HG03571 (cell line): Measurements from ENCODE around the gene BLOC1S4.
"Not testable (repeated sequence)": the region's sequence is repeated elsewhere in the genome, so short reads cannot be mapped to it uniquely, and the experiment has no call there.

Source experiments
- ATAC-seq: cut with Tn5 transposase; IDR thresholded peaks from one replicate; pipeline ENCODE4 v1.9.1; 2021; ENCODE audit not compliant: unreplicated experiment

The BLOC1S4 gene

DNA sequence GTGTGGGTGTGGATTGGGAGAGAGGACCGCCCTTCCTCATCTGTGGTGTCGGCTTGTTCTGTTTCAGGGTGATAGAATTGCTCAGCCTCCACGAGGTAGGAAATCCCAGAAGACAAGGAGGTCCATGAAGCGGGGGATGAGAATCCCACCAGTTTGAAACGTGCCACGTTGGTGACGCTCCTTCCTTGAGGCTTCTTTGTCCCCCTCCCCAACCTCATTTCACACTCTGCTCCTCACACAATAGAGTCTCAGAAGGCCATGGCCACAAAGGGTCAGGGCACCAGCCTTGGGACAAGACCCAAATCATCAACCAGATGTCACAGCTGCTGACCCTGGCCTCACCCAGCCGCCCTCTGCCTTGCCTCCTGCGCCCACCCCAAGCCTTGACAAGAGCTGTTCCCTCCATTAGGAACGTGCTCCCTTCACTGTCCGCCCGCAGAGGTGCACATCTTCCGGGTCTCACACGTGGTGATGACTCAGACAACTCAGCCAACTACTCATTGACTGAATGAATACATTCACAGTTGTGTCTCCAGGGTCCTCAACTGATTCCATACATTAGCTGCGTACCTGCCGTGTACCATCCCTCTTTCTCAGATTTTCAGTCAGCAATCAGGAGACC is 18.3 kb downstream of the BLOC1S4 start:
- ATAC-seq: no peak

DNA sequence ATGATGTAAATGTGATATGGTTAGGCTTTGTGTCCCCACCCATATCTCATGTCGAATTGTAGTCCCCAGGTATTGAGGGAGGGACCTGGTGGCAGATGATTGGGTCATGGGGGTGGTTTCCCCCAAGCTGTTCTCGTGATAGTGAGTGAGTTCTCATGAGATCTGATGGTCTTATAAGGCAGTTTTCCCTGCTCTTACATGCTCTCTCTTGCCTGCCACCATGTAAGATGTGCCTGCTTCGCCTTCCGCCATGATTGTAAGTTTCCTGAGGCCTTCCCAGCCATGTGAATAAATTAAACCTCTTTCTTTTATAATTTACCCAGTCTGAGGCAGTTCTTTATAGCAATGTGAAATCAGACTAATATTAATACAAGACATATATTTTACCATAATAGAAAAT is 23.9 kb downstream of the BLOC1S4 start:
- no peak for ATAC-seq

- ATAC-seq: no peak
Observed at GRCh38 chr4:6740347-6740746, 24.4 kb downstream of the BLOC1S4 start.

DNA sequence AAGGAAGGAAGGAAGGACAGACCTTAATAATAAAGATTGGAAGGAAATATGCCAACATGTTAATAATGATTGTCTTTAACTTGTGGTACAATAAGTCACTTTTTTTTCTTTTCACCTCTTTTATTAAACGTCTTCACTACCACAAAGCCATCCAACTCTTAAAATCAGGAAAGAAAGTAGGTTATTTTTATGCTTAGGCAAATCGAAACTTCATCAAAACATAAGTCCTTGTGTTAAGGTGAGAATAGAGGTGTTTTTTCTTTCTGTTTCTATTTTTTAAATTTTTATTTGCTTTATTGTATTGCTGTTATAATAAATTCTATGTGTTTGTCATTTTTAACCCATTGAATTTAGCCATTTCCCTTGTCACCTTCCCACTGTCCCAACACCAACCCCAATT is 26.5 kb downstream of the BLOC1S4 start:
- no peak for ATAC-seq

GRCh38 chr4:6742989-6743388 is 27.0 kb downstream of the BLOC1S4 start:
- ATAC-seq: no peak

DNA sequence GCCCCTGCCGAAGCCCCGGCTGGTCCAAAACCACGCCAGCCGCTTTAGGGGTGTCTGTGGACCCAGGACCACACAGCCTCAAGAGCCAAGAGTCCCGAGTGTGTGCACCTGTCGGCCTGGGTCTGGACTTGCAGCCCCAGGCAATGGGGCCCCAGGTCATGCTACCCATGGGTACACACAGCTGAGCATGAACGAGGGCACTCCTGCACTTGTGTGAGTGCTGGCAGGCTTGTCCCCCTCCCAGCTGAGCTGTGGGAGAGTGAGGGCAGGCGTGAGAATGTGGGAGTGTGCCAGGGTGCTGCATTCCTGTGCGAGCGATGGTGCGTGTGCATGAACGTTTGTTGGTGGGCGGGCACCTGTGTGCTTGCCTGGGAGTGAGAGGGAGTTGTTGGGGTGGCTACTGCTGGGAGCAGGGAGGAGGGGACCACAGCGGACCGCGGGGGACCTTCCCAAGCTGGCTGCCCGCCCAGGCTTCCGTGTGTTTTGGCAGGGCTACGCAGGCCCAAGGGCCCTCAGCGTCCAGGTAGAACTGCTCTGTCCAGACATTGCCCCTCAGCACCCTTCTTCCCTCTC is 30.8 kb downstream of the BLOC1S4 start:
- no peak for ATAC-seq

DNA sequence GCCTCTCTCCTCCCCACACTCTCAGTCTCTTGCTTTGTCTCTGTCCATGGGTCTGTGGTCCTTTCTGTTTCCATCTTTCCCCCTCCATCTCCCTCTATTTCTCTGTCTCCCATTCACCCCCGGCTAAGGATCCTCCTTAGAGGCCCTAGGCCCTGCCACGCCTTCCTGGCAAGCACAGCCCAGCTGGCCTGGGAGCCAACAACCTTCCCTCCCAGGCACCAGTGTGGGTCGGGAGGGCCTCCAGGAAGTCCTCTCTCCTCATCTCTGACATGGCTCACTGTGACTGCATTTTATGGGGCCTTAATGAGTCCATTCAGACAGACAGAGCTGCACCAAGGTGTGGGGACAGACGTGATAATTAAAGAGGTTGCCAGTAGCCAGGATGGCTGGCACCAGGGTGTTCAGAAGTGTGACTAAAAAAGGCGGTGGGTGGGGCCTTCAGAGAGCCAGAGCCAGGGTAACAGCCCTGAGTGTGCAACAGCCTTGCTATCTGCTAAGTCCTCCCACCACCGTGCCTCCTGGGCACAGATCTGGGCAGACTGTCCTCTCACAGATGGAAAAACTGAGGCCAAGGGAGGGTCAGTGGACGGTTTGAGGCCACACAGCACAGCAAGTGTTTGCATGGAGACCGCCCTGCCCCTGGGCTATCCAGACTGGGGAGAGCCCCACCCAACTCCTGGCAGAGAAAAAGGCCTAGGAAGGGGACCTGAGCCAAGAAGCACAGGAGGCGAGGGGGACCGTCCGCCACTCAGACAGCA is 31.5 kb downstream of the BLOC1S4 start:
- no peak for ATAC-seq

DNA sequence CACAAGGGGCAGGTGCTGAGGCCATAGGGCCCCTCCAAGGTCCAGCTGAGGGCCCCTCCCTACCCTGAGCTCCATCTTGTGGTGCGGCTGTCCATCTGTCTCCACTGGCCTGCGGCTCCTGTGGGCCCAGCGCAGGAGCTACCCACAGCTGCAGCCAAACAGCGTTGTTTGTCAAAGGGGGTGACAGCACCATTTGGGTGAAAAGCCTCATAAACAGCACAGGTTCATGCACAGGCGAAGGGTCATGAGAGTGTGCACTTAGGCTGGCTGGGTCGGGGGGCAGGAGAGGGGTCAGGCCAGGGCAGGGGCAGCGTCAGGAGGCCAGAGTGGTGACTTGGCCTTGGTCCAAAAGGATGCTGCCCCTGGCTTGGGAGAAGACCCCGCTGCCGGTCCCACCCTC is 32.3 kb downstream of the BLOC1S4 start:
- ATAC-seq: no peak

GRCh38 chr4:6749340-6750171 is 33.6 kb downstream of the BLOC1S4 start:
- no peak for ATAC-seq

- no peak for ATAC-seq
Observed at GRCh38 chr4:6750286-6751221, 34.6 kb downstream of the BLOC1S4 start.

GRCh38 chr4:6751611-6752485 is 35.9 kb downstream of the BLOC1S4 start:
- ATAC-seq: no peak

- ATAC-seq: no peak
Observed at GRCh38 chr4:6752486-6752829, 36.5 kb downstream of the BLOC1S4 start.

GRCh38 chr4:6753103-6753560 is 37.2 kb downstream of the BLOC1S4 start:
- no peak for ATAC-seq

- no peak for ATAC-seq
Observed at GRCh38 chr4:6753891-6754290, 37.9 kb downstream of the BLOC1S4 start.

- ATAC-seq: no peak
Observed at GRCh38 chr4:6754481-6755087, 38.6 kb downstream of the BLOC1S4 start.

DNA sequence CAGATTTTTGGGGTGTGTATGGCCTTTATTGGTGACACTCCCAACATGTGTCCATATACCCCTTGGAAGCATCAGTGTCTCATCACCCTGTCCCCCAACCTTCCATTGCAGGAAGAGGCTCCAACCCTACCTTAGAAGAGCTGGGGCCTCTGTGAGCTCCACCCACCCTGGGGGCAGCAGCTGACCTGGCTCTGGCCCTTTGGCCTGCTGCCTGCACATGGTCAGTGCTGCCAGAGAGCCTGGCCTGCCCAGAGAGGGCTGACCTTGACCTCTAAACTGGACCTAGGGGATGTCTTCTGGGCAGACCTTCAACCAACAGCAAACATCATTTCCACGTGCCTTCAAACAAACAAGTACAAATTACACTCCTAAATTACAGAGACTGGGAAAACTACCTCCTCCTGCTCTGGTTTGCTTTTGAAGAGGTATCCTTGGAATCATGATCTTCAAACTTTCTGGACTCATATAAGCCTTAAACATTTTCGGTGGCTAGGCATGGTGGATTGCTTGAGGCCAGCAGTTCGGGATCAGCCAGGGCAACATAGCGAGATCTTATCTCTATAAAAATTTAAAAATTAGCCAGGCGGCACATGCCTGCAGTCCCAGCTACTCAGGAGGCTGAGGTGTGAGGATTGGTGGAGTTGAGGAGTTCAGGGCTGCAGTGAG is 39.2 kb downstream of the BLOC1S4 start:
- ATAC-seq: no peak

DNA sequence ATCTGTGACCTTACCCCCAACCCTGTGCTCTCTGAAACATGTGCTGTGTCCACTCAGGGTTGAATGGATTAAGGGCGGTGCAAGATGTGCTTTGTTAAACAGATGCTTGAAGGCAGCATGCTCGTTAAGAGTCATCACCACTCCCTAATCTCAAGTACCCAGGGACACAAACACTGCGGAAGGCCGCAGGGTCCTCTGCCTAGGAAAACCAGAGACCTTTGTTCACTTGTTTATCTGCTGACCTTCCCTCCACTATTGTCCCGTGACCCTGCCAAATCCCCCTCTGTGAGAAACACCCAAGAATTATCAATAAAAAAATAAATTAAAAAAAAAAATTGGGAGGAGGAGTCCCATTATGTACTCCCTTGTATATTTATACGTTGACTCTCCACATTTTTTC is 40.4 kb downstream of the BLOC1S4 start:
- not testable (repeated sequence) for ATAC-seq

DNA sequence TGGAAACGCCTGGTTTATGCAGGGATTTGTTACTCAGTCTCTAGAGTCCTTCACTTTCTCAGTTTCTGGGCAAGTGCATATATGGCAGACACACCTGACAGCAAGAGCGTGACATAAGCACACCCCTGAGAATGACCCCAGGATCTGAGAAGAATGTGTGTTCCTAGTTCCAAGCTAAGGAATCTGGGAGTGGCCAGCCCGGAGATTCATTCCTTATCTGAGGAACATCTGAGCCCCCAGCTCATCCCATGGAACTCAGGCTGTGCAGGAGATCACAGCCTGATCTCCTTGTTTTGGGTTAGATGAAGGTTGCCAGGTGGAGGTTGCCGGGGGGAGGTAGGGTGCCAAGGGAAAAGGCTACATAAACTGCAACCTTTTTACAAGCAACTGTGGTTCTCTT is 42.8 kb downstream of the BLOC1S4 start:
- no peak for ATAC-seq

DNA sequence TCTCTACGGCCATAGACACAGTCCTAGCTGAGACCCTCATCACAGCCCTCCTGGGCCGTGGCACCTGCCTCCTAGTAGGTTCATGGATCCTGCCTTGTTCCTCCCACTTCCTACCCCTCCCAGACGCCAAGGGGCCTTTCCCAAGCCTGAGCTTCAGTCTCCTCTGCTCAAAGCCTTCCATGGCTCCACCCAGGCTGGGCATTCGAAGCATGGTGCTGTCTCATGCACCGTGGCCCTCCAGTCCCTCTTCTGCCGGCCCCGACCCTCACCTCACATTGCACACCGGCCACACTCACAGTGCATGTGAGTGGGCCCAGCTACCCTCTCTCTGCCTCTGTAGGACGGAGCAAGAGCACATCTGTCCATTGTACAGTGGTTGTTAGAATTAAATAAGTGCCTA is 44.9 kb downstream of the BLOC1S4 start:
- ATAC-seq: no peak
